Memory B cell (primary cell): ENCODE measurements around the gene NMNAT2.

Source experiments
- ATAC-seq: fragments of 150-1000 bp; cut with Tn5 transposase; 2 replicates; pipeline ENCODE4 v1.10.0; 2021; ENCODE audit warnings: low read depth, mild to moderate bottlenecking, moderate library complexity
- DNase-seq, 2 donors: peaks; one replicate each; pipeline ENCODE4 v3.0.0; 2022; ENCODE audit warnings: low spot score in 2 of 2
- H3K27ac Mint-ChIP-seq: one replicate; pipeline ENCODE4 v1.8.0; 2022; ENCODE audit warnings: mild to moderate bottlenecking, moderate library complexity, mixed read lengths
- H3K27me3 Mint-ChIP-seq: one replicate; pipeline ENCODE4 v1.8.0; 2022; ENCODE audit warnings: mixed read lengths
- H3K36me3 Mint-ChIP-seq: one replicate; pipeline ENCODE4 v1.8.0; 2022; ENCODE audit warnings: mild to moderate bottlenecking, mixed read lengths
- H3K4me1 Mint-ChIP-seq: one replicate; pipeline ENCODE4 v1.8.0; 2022; ENCODE audit warnings: mixed read lengths
- H3K4me3 Mint-ChIP-seq: one replicate; pipeline ENCODE4 v1.8.0; 2022; ENCODE audit warnings: mild to moderate bottlenecking, moderate library complexity, mixed read lengths
- H3K9me3 Mint-ChIP-seq: one replicate; pipeline ENCODE4 v1.8.0; 2022; ENCODE audit warnings: mixed read lengths

The NMNAT2 gene

GRCh38 chr1:183209533-183210158 lies 208.5 kb downstream of the NMNAT2 start:
- ATAC-seq: no peak
- peaks cover 13% of the 10 kb centered on the region for H3K27me3 Mint-ChIP-seq

DNA sequence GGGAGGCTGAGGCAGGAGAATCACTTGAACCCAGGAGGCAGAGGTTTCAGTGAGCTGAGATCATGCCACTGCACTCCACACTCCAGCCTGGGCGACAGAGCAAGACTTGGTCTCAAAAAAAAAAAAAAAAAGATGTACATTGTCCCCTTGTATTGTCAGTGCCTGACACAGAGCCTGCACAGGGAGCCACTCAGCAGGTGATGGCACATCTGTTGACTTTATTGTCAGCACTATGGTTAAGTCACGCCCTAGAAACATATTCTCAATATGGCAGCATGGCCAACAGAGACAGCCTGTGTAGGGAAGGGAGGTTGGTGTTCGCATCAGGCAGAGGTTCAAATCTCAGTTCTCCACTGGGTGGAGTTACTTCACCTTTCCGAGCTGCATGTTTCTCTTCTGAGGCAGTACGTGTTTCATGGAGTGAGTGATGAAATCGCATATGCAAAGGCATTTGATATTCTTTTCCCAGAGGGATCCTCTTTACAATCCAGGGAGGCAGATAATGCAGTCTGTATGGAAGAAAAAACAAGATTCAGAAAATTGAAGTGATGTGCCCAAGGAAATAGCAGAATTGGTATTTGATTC lies 211.6 kb downstream of the NMNAT2 start:
- Mint-ChIP-seq H3K27me3 (peaks cover 5% of the 10 kb centered on the region), H3K27ac (no peak overlapping the region), H3K4me1 (no peaks in the 10 kb centered on the region), H3K4me3 (no peak overlapping the region), H3K9me3 (no peaks in the 10 kb centered on the region), H3K36me3 (no peaks in the 10 kb centered on the region)
- no peak for DNase-seq
- ATAC-seq: no peak

More at GRCh38 chr1:183209533-183210158, 208.5 kb downstream of the NMNAT2 start:
- no peaks in the 10 kb centered on the region for H3K36me3 Mint-ChIP-seq
- no peaks in the 10 kb centered on the region for H3K4me1 Mint-ChIP-seq
- no peak overlapping the region for H3K4me3 Mint-ChIP-seq
- no peaks in the 10 kb centered on the region for H3K9me3 Mint-ChIP-seq
- no peak for DNase-seq
- H3K27ac Mint-ChIP-seq: no peak overlapping the region

- no peak overlapping the region for H3K27ac Mint-ChIP-seq
- no peaks in the 10 kb centered on the region for H3K4me1 Mint-ChIP-seq
- H3K36me3 Mint-ChIP-seq: no peaks in the 10 kb centered on the region
- no peak overlapping the region for H3K4me3 Mint-ChIP-seq
- ATAC-seq: no peak
- DNase-seq: no peak
- H3K27me3 Mint-ChIP-seq: peaks cover 10% of the 10 kb centered on the region
- no peaks in the 10 kb centered on the region for H3K9me3 Mint-ChIP-seq
These were observed 212.9 kb downstream of the NMNAT2 start for GRCh38 chr1:183205196-183205781.

GRCh38 chr1:183203094-183203493 lies 215.1 kb downstream of the NMNAT2 start:
- no peak overlapping the region for H3K27ac Mint-ChIP-seq
- no peak overlapping the region for H3K4me3 Mint-ChIP-seq
- ATAC-seq: no peak

GRCh38 chr1:183200451-183200850 lies 217.7 kb downstream of the NMNAT2 start:
- Mint-ChIP-seq H3K27ac (no peak overlapping the region), H3K27me3 (peaks cover 22% of the 10 kb centered on the region), H3K4me3 (no peak overlapping the region), H3K4me1 (no peaks in the 10 kb centered on the region), H3K9me3 (no peaks in the 10 kb centered on the region), H3K36me3 (no peaks in the 10 kb centered on the region)
- DNase-seq: no peak
- ATAC-seq: no peak

More at GRCh38 chr1:183203094-183203493, 215.1 kb downstream of the NMNAT2 start:
- Mint-ChIP-seq H3K36me3 (no peaks in the 10 kb centered on the region), H3K27me3 (peaks cover 17% of the 10 kb centered on the region), H3K4me1 (no peaks in the 10 kb centered on the region), H3K9me3 (no peaks in the 10 kb centered on the region)
- no peak for DNase-seq

GRCh38 chr1:183199304-183199703 lies 218.9 kb downstream of the NMNAT2 start:
- Mint-ChIP-seq H3K27me3 (peaks cover 20% of the 10 kb centered on the region), H3K4me1 (peaks cover 6% of the 10 kb centered on the region), H3K4me3 (no peak overlapping the region), H3K9me3 (no peaks in the 10 kb centered on the region), H3K27ac (no peak overlapping the region), H3K36me3 (no peaks in the 10 kb centered on the region)
- no peak for DNase-seq
- ATAC-seq: no peak

DNA sequence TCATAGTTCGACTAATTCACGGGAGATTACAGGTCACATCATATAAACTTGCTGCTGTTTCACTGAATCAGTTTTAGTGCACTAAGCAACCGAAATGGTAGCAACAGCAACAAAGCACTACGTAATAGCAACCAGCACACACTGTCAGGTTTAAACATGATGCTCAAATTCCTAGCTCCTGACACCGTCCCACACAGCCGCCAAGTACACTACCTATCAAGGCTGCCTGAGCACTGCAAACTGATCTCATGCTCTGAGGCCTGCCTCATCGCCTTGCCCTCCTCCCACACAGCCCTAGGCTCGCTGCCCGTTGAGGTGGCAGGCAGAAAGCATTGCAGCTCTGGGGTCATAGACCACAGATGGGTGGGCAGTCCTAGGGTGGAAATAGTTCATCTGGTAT lies 219.7 kb downstream of the NMNAT2 start:
- H3K36me3 Mint-ChIP-seq: no peaks in the 10 kb centered on the region
- peaks cover 22% of the 10 kb centered on the region for H3K27me3 Mint-ChIP-seq
- no peak for DNase-seq
- no peak overlapping the region for H3K27ac Mint-ChIP-seq
- no peak for ATAC-seq
- peaks cover 6% of the 10 kb centered on the region for H3K4me1 Mint-ChIP-seq
- no peak overlapping the region for H3K4me3 Mint-ChIP-seq
- H3K9me3 Mint-ChIP-seq: no peaks in the 10 kb centered on the region
